MCF 10A (cell line): Measurements from ENCODE around the gene HIGD1B. TPM values are rescaled to one million over a fixed set of nuclear protein-coding genes. Genes with fewer than 3 reads are reported as not detected.

Experiments
- BruUV-seq: library from RNA; stranded (reverse); fragments of 400-500 nt; replicated peaks from 2 replicates; lab custom pipeline; 2021; lab: Mats Ljungman, UMichigan
- CTCF ChIA-PET: fragments of 300-600 bp; sonication (Branson Sonifier 250); formaldehyde crosslinking; extraction: SDS; loops from one replicate; lab custom pipeline; 2021; ENCODE audit warnings: antibody characterized with exemption, inconsistent platforms; lab: Yijun Ruan, JAX
- POLR2A ChIA-PET: fragments of 300-600, 350-650 bp; sonication (Branson Sonifier 250); formaldehyde crosslinking; extraction: SDS; loops from one replicate; lab custom pipeline; 2020; ENCODE audit warnings: antibody characterized with exemption, inconsistent platforms; lab: Yijun Ruan, JAX
- DNase-seq: peaks from one replicate; pipeline ENCODE4 v3.0.0-alpha.2; 2018; ENCODE audit not compliant: unreplicated experiment
- H3K27ac Mint-ChIP-seq: one replicate; pipeline ENCODE4 v1.8.0; 2022; ENCODE audit warnings: mild to moderate bottlenecking, low read depth, mixed read lengths; ENCODE audit not compliant: unreplicated experiment
- H3K27me3 Mint-ChIP-seq: one replicate; pipeline ENCODE4 v1.8.0; 2022; ENCODE audit warnings: mixed read lengths; ENCODE audit not compliant: insufficient read depth, unreplicated experiment
- H3K36me3 Mint-ChIP-seq: one replicate; pipeline ENCODE4 v1.8.0; 2022; ENCODE audit warnings: mild to moderate bottlenecking, moderate library complexity, mixed read lengths; ENCODE audit not compliant: insufficient read depth, unreplicated experiment
- H3K4me1 Mint-ChIP-seq: one replicate; pipeline ENCODE4 v1.8.0; 2022; ENCODE audit warnings: mixed read lengths; ENCODE audit not compliant: insufficient read depth, unreplicated experiment
- H3K4me3 Mint-ChIP-seq: one replicate; pipeline ENCODE4 v1.8.0; 2022; ENCODE audit warnings: mild to moderate bottlenecking, moderate library complexity, mixed read lengths; ENCODE audit not compliant: unreplicated experiment
- H3K9me3 Mint-ChIP-seq: one replicate; pipeline ENCODE4 v1.8.0; 2022; ENCODE audit warnings: mixed read lengths; ENCODE audit not compliant: unreplicated experiment
- CTCF ChIP-seq: fragments of 200-600 bp; IDR thresholded peaks from one replicate; pipeline ENCODE4 v1.8.0; 2022; ENCODE audit warnings: antibody characterized with exemption, mild to moderate bottlenecking; ENCODE audit not compliant: unreplicated experiment
- intact Hi-C: fragments of 100-400 bp; cut with micrococcal nuclease; formaldehyde crosslinking; loops from 2 replicates; pipeline ENCODE4 v1.14.1; 2022
- total RNA-seq: library from RNA; stranded (reverse); gene quantifications from 2 replicates; pipeline ENCODE4 v1.2.3, GENCODE V29; 2022

HIGD1B gene
- total RNA-seq, 1 experiment from 2014 or later: not detected

GRCh38 chr17:44830359-44831288 is 17.1 kb upstream of the HIGD1B start:
- Mint-ChIP-seq H3K27me3 (no peaks in the 10 kb centered on the region), H3K4me3 (peak overlapping the region; percentile 95), H3K27ac (no peak overlapping the region), H3K9me3 (no peaks in the 10 kb centered on the region), H3K36me3 (no peaks in the 10 kb centered on the region), H3K4me1 (peaks cover 11% of the 10 kb centered on the region)
- BruUV-seq: no TSS peak
- intact Hi-C loops: no loop called here
- no peak for TF ChIP-seq CTCF
- ChIA-PET CTCF (interaction anchor here (0.8 to 1.9 kb wide), 5 partner anchors 8 to 51 kb away, joined by 3 to 8 read pairs (median 4); no protein-coding TSS in a partner anchor), POLR2A (interaction anchor here (1.1 to 1.5 kb wide), 2 partner anchors 10 to 55 kb away, joined by 6 to 7 read pairs; no protein-coding TSS in a partner anchor)
- peak; percentile 33 for DNase-seq

- Mint-ChIP-seq H3K4me3 (no peak overlapping the region), H3K27ac (no peak overlapping the region), H3K36me3 (no peaks in the 10 kb centered on the region), H3K9me3 (no peaks in the 10 kb centered on the region), H3K27me3 (no peaks in the 10 kb centered on the region), H3K4me1 (peaks cover 11% of the 10 kb centered on the region)
- CTCF ChIA-PET: interaction anchor here (0.8 to 1.9 kb wide), 5 partner anchors 9 to 52 kb away, joined by 3 to 8 read pairs (median 4); no protein-coding TSS in a partner anchor
- TF ChIP-seq CTCF: no peak
- POLR2A ChIA-PET: interaction anchor here (1.1 to 1.5 kb wide), 3 partner anchors 11 to 56 kb away, joined by 3 to 7 read pairs (median 6); no protein-coding TSS in a partner anchor
- DNase-seq: no peak
- intact Hi-C loops: no loop called here
- BruUV-seq: no TSS peak
Observed at GRCh38 chr17:44831371-44831770, 16.3 kb upstream of the HIGD1B start.

GRCh38 chr17:44832805-44833204 is 14.9 kb upstream of the HIGD1B start:
- Mint-ChIP-seq H3K27ac (no peak overlapping the region), H3K4me3 (no peak overlapping the region), H3K27me3 (no peaks in the 10 kb centered on the region), H3K4me1 (peaks cover 11% of the 10 kb centered on the region), H3K36me3 (no peaks in the 10 kb centered on the region), H3K9me3 (no peaks in the 10 kb centered on the region)
- no peak for DNase-seq
- ChIA-PET POLR2A (interaction anchor here (1.0 kb wide), 1 partner anchor 9 kb away, joined by 4 read pairs; no protein-coding TSS in a partner anchor), CTCF (interaction anchor here (0.6 to 1.9 kb wide), 4 partner anchors 9 to 46 kb away, joined by 3 to 8 read pairs (median 4); no protein-coding TSS in a partner anchor)
- TF ChIP-seq CTCF: no peak
- no TSS peak for BruUV-seq
- intact Hi-C loops: no loop called here

- intact Hi-C loops: no loop called here
- H3K36me3 Mint-ChIP-seq: no peaks in the 10 kb centered on the region
- no peak overlapping the region for H3K27ac Mint-ChIP-seq
- ChIA-PET CTCF (interaction anchor here (0.6 to 2.2 kb wide), 4 partner anchors 24 to 56 kb away, joined by 3 to 15 read pairs (median 4); no protein-coding TSS in a partner anchor), POLR2A (interaction anchor here (0.6 to 0.7 kb wide), 2 partner anchors 30 to 58 kb away, joined by 3 read pairs; no protein-coding TSS in a partner anchor)
- no peaks in the 10 kb centered on the region for H3K4me1 Mint-ChIP-seq
- no peaks in the 10 kb centered on the region for H3K9me3 Mint-ChIP-seq
- no peak for DNase-seq
- TF ChIP-seq CTCF: no peak
- H3K4me3 Mint-ChIP-seq: no peak overlapping the region
- no peaks in the 10 kb centered on the region for H3K27me3 Mint-ChIP-seq
- BruUV-seq: no TSS peak
Observed at GRCh38 chr17:44837196-44837595, 10.5 kb upstream of the HIGD1B start.
